Measurements from ENCODE around the gene LRRC10B. TPM values are rescaled to one million over a fixed set of nuclear protein-coding genes. Genes with fewer than 3 reads are reported as not detected.

Gene LRRC10B
- total and polyA plus RNA-seq, 3 donors from 2014 or later, result 4.8 to 6.4 (median 5.5) TPM

DNA sequence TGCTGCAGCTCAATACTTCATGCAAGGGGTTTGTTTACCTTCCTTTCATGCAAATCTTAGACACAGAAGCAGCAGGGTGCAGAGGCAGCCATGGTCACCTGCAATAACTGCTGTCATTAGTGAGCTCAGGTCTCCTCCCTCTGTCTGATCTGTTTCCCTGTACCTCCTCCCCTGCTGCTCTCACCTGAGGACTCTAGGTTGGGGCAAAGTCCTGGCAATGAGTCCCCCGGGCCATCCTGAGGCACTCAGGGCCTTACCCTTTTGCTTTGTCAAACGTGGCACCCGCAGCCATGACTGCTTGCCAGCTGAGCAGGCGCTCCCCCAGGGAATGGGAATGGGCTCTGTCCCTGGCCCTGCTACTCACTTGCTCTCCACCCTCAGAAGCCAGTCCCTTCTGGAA is 3.9 kb downstream of the LRRC10B start:
- TF ChIP-seq POLR2A (IDR thresholded peaks at IDR 0.05), result no peak
- TF ChIP-seq, protein P1, sequence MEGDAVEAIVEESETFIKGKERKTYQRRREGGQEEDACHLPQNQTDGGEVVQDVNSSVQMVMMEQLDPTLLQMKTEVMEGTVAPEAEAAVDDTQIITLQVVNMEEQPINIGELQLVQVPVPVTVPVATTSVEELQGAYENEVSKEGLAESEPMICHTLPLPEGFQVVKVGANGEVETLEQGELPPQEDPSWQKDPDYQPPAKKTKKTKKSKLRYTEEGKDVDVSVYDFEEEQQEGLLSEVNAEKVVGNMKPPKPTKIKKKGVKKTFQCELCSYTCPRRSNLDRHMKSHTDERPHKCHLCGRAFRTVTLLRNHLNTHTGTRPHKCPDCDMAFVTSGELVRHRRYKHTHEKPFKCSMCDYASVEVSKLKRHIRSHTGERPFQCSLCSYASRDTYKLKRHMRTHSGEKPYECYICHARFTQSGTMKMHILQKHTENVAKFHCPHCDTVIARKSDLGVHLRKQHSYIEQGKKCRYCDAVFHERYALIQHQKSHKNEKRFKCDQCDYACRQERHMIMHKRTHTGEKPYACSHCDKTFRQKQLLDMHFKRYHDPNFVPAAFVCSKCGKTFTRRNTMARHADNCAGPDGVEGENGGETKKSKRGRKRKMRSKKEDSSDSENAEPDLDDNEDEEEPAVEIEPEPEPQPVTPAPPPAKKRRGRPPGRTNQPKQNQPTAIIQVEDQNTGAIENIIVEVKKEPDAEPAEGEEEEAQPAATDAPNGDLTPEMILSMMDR (IDR thresholded peaks at IDR 0.05), result no peak
- Histone ChIP-seq H3K4me1 (peaks cover 5% of the 10 kb centered on the region), H3K27ac (no peak overlapping the region), H3K27me3 (no peaks in the 10 kb centered on the region), H3K36me3 (ENCODE audit: low read depth, missing control alignments) (no peaks in the 10 kb centered on the region), H3K9me3 (no peaks in the 10 kb centered on the region), H3K4me3 (no peak overlapping the region)
- DNase-seq, result no peak
- intact Hi-C loops (cut with DNase I; ENCODE audit: low total_unique reads), result loop anchor here (10.0 kb wide), 1 partner anchor 68 kb away; no protein-coding TSS in a partner anchor
- WGBS, 2 donors, result 75 to 90% methylated on average over 4 of the region's 4 CpGs

- DNase-seq, result no peak
- peaks cover 5% of the 10 kb centered on the region for H3K4me1 ChIP-seq
- WGBS, 2 donors, result 86 to 90% methylated on average over 11 of the region's 11 CpGs
- no peaks in the 10 kb centered on the region for H3K9me3 ChIP-seq
- H3K36me3 ChIP-seq (ENCODE audit: low read depth, missing control alignments), result no peaks in the 10 kb centered on the region
- intact Hi-C loops (cut with DNase I; ENCODE audit: low total_unique reads), result loop anchor here (10.0 kb wide), 1 partner anchor 68 kb away; no protein-coding TSS in a partner anchor
- no peak overlapping the region for H3K27ac ChIP-seq
- no peak for TF ChIP-seq POLR2A (IDR thresholded peaks at IDR 0.05)
- TF ChIP-seq, protein P1 (IDR thresholded peaks at IDR 0.05), result no peak
- H3K27me3 ChIP-seq, result no peaks in the 10 kb centered on the region
- H3K4me3 ChIP-seq, result no peak overlapping the region
These were observed 4.7 kb downstream of the LRRC10B start for GRCh38 chr11:61513143-61513765.

- H3K27ac ChIP-seq, result no peak overlapping the region
- H3K4me3 ChIP-seq, result no peak overlapping the region
- peaks cover 5% of the 10 kb centered on the region for H3K4me1 ChIP-seq
- H3K27me3 ChIP-seq, result no peaks in the 10 kb centered on the region
- intact Hi-C loops (cut with DNase I; ENCODE audit: low total_unique reads), result loop anchor here (10.0 kb wide), 1 partner anchor 69 kb away; no protein-coding TSS in a partner anchor
- no peaks in the 10 kb centered on the region for H3K9me3 ChIP-seq
- TF ChIP-seq POLR2A (IDR thresholded peaks at IDR 0.05), result no peak
- TF ChIP-seq, protein P1 (IDR thresholded peaks at IDR 0.05), result no peak
- WGBS, 2 donors, result 71 to 81% methylated on average over 11 of the region's 11 CpGs
- no peak for DNase-seq
- no peaks in the 10 kb centered on the region for H3K36me3 ChIP-seq (ENCODE audit: low read depth, missing control alignments)
These were observed 5.7 kb downstream of the LRRC10B start for GRCh38 chr11:61514050-61514917.

DNA sequence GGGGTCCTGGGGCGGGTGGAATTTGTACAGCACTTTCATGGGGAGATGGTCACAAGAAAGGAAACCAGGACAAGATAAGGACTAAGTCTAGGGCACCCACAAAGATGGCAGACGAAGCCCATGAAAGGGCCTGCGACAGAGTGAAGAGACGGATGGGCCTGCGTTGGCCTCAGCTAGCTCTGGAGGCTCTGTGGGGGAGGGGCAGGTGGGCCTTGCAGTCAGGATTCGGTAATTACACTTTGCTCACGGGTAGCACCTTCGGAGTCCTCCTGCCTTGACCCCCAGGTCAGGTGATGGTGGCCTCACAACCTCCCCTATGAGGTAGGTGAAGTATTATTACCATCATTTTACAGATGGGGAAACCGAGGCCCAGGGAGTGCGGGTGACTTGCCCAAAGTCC is 7.1 kb downstream of the LRRC10B start:
- DNase-seq, result no peak
- TF ChIP-seq, protein P1 (IDR thresholded peaks at IDR 0.05), result no peak
- TF ChIP-seq POLR2A (IDR thresholded peaks at IDR 0.05), result no peak
- 67 to 68% methylated on average over 9 to 10 of the region's 10 CpGs for WGBS, 2 donors
- Histone ChIP-seq H3K27ac (no peak overlapping the region), H3K36me3 (ENCODE audit: low read depth, missing control alignments) (no peaks in the 10 kb centered on the region), H3K4me3 (no peak overlapping the region), H3K4me1 (peaks cover 5% of the 10 kb centered on the region), H3K9me3 (no peaks in the 10 kb centered on the region), H3K27me3 (no peaks in the 10 kb centered on the region)
- intact Hi-C loops (cut with DNase I; ENCODE audit: low total_unique reads), result loop anchor here (10.0 kb wide), 1 partner anchor 71 kb away; no protein-coding TSS in a partner anchor
